WTC11 (cell line): Measurements from ENCODE around the gene PTPN12. TPM values are rescaled to one million over a fixed set of nuclear protein-coding genes. Genes with fewer than 3 reads are reported as not detected.

Experiments
- ATAC-seq: fragments of 200-7000 bp; cut with Tn5 transposase; 2 replicates; pipeline ENCODE4 v1.10.0; 2021; ENCODE audit warnings: mild to moderate bottlenecking, moderate library complexity
- CTCF ChIA-PET: fragments of 300-600 bp; sonication (Branson Sonifier 250); formaldehyde crosslinking; loops from one replicate; lab custom pipeline; 2021; ENCODE audit warnings: antibody characterized with exemption; lab: Charles Lee
- POLR2A ChIA-PET: fragments of 350-600 bp; sonication (Branson Sonifier 250); formaldehyde crosslinking; loops from one replicate; lab custom pipeline; 2021; ENCODE audit warnings: antibody characterized with exemption; lab: Charles Lee
- DNase-seq: peaks from one replicate; pipeline ENCODE4 v3.0.0; 2021; ENCODE audit warnings: low spot score
- H3K27ac Mint-ChIP-seq: 2 replicates; pipeline ENCODE4 v1.8.0; 2021; ENCODE audit warnings: mixed read lengths
- H3K27me3 Mint-ChIP-seq: 2 replicates; pipeline ENCODE4 v1.8.0; 2021; ENCODE audit warnings: low read depth, mild to moderate bottlenecking, moderate library complexity, mixed read lengths
- H3K36me3 Mint-ChIP-seq: 2 replicates; pipeline ENCODE4 v1.8.0; 2021; ENCODE audit warnings: mixed read lengths
- H3K4me1 Mint-ChIP-seq: 2 replicates; pipeline ENCODE4 v1.8.0; 2022; ENCODE audit warnings: mixed read lengths
- H3K4me3 Mint-ChIP-seq: 2 replicates; pipeline ENCODE4 v1.8.0; 2021; ENCODE audit warnings: mild to moderate bottlenecking, moderate library complexity, mixed read lengths
- H3K9me3 Mint-ChIP-seq: 2 replicates; pipeline ENCODE4 v1.8.0; 2021; ENCODE audit warnings: mixed read lengths
- ELF4 ChIP-seq: sonication (generic); formaldehyde crosslinking; IDR thresholded peaks from 2 replicates; pipeline ENCODE4 v1.8.1; 2022; ENCODE audit warnings: low read depth, mild to moderate bottlenecking, moderate library complexity, missing genetic modification reagents
- GTF2I ChIP-seq: fragments of 250-450 bp; sonication (Bioruptor Pico); conservative IDR thresholded peaks from 2 replicates; pipeline ENCODE4 v1.4.0; 2021; ENCODE audit warnings: mild to moderate bottlenecking
- JAZF1 ChIP-seq: fragments of 250-450 bp; sonication (Bioruptor Pico); IDR thresholded peaks from 2 replicates; pipeline ENCODE4 v1.9.0; 2021; ENCODE audit warnings: moderate library complexity, mild to moderate bottlenecking, inconsistent platforms
- MXD4 ChIP-seq: fragments of 250-450 bp; sonication (Bioruptor Pico); IDR thresholded peaks from 2 replicates; pipeline ENCODE4 v1.8.0; 2021; ENCODE audit warnings: mild to moderate bottlenecking, moderate library complexity, borderline replicate concordance
- NFATC4 ChIP-seq: fragments of 250-450 bp; sonication (Bioruptor Pico); IDR thresholded peaks from 2 replicates; pipeline ENCODE4 v1.9.0; 2021; ENCODE audit warnings: mild to moderate bottlenecking
- NFE2L1 ChIP-seq: sonication (generic); formaldehyde crosslinking; IDR thresholded peaks from 2 replicates; pipeline ENCODE4 v1.8.1; 2023; ENCODE audit warnings: missing genetic modification reagents
- SMAD3 ChIP-seq: sonication (generic); formaldehyde crosslinking; IDR thresholded peaks from 2 replicates; pipeline ENCODE4 v1.8.0; 2022; ENCODE audit warnings: missing genetic modification reagents, mild to moderate bottlenecking, borderline replicate concordance
- TCF7 ChIP-seq: sonication (generic); formaldehyde crosslinking; IDR thresholded peaks from 2 replicates; pipeline ENCODE4 v1.8.0; 2022; ENCODE audit warnings: mild to moderate bottlenecking, low read depth, missing genetic modification reagents, moderate library complexity
- TEAD1 ChIP-seq: sonication (generic); formaldehyde crosslinking; IDR thresholded peaks from 2 replicates; pipeline ENCODE4 v1.8.0; 2022; ENCODE audit warnings: mild to moderate bottlenecking, missing genetic modification reagents
- TEAD4 ChIP-seq: sonication (generic); formaldehyde crosslinking; IDR thresholded peaks from 2 replicates; pipeline ENCODE4 v1.8.0; 2022; ENCODE audit warnings: mild to moderate bottlenecking, missing genetic modification reagents
- TP53 ChIP-seq: sonication (generic); formaldehyde crosslinking; IDR thresholded peaks from 2 replicates; pipeline ENCODE4 v1.8.1; 2023; ENCODE audit warnings: mild to moderate bottlenecking, missing genetic modification reagents
- ZNF121 ChIP-seq: sonication (generic); formaldehyde crosslinking; IDR thresholded peaks from 2 replicates; pipeline ENCODE4 v1.8.0; 2023; ENCODE audit warnings: missing genetic modification reagents
- ZNF263 ChIP-seq: sonication (generic); formaldehyde crosslinking; IDR thresholded peaks from 2 replicates; pipeline ENCODE4 v1.8.1; 2022; ENCODE audit warnings: low read depth, mild to moderate bottlenecking, moderate library complexity, missing genetic modification reagents
- ZNF317 ChIP-seq: sonication (generic); formaldehyde crosslinking; IDR thresholded peaks from 2 replicates; pipeline ENCODE4 v1.8.1; 2023; ENCODE audit warnings: low read depth, mild to moderate bottlenecking, moderate library complexity, missing genetic modification reagents, borderline replicate concordance
- ZNF423 ChIP-seq: fragments of 250-450 bp; sonication (Bioruptor Pico); IDR thresholded peaks from 2 replicates; pipeline ENCODE4 v2.1.2; 2022; ENCODE audit warnings: mild to moderate bottlenecking, moderate library complexity
- total RNA-seq: library from RNA; stranded (reverse); gene quantifications from 3 replicates; pipeline ENCODE4 v1.2.3, GENCODE V29; 2021
- TF ChIP-seq, protein P1 (sequence below): sonication (generic); formaldehyde crosslinking; IDR thresholded peaks from 2 replicates; pipeline ENCODE4 v1.8.0; 2023; ENCODE audit warnings: missing genetic modification reagents, mild to moderate bottlenecking, borderline replicate concordance
- TF ChIP-seq, protein P2 (sequence below): sonication (generic); formaldehyde crosslinking; IDR thresholded peaks from 2 replicates; pipeline ENCODE4 v1.8.1; 2022; ENCODE audit warnings: mild to moderate bottlenecking, missing genetic modification reagents, moderate library complexity, borderline replicate concordance
- TF ChIP-seq, protein P3 (sequence below): fragments of 250-450 bp; sonication (Bioruptor Pico); IDR thresholded peaks from 2 replicates; pipeline ENCODE4 v1.9.0; 2021; ENCODE audit warnings: mild to moderate bottlenecking
- TF ChIP-seq, protein P4 (sequence below): sonication (generic); formaldehyde crosslinking; IDR thresholded peaks from 2 replicates; pipeline ENCODE4 v1.8.1; 2023; ENCODE audit warnings: mild to moderate bottlenecking, missing genetic modification reagents, moderate library complexity
- TF ChIP-seq, protein P5 (sequence below): sonication (generic); formaldehyde crosslinking; IDR thresholded peaks from 2 replicates; pipeline ENCODE4 v1.8.0; 2022; ENCODE audit warnings: missing genetic modification reagents

The PTPN12 gene
- total RNA-seq, 1 experiment from 2014 or later, result 102 TPM

DNA sequence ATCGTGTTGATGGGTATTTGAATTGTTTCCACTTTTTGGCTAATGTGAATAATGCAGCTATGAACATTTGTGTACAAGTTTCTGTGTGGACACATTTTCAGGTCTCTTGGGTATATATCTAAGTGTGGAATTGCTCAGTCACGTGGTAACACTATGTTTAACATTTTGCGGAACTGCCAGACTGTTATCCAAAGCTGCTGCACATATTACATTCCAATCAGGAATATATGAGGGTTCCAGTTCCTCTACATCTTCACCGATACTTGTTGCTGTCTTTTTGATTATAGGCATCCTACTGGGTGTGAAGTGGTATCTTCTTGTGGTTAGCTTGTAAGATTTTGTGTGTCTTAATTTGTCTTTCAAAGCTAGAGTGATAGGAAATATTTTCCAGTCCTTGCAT lies 6.8 kb downstream of the PTPN12 start:
- CTCF ChIA-PET, result no interaction called here
- H3K27ac Mint-ChIP-seq, result no peak overlapping the region

DNA sequence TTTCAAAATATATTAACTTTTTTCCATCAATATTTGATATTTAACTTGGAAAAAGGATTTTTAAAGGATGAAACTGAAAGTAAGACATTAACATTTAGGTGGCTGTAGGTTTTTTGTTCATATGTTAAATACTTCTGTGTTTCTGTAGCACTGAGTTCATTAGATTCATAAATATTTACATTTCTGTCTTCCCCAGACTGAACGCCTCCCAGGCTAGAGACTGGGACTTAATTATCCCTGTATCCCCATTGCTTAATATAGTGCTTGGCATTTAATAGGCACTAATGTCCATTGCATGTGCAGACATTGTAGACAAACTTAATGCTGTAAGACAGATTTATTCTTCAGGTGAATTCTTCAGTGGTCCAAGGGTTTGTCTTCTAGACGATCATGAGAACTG lies 7.4 kb downstream of the PTPN12 start:
- TF ChIP-seq SMAD3 (CRISPR knock-in tag), result no peak
- TF ChIP-seq ZNF317 (CRISPR knock-in tag), result no peak
- no peak for TF ChIP-seq ZNF263
- CTCF ChIA-PET, result no interaction called here

More for the DNA sequence above, 6.8 kb downstream of the PTPN12 start:
- Mint-ChIP-seq H3K27me3 (no peaks in the 10 kb centered on the region), H3K9me3 (no peaks in the 10 kb centered on the region), H3K4me3 (no peak overlapping the region), H3K36me3 (no peaks in the 10 kb centered on the region), H3K4me1 (peaks cover 73% of the 10 kb centered on the region)
- TF ChIP-seq, protein P1, sequence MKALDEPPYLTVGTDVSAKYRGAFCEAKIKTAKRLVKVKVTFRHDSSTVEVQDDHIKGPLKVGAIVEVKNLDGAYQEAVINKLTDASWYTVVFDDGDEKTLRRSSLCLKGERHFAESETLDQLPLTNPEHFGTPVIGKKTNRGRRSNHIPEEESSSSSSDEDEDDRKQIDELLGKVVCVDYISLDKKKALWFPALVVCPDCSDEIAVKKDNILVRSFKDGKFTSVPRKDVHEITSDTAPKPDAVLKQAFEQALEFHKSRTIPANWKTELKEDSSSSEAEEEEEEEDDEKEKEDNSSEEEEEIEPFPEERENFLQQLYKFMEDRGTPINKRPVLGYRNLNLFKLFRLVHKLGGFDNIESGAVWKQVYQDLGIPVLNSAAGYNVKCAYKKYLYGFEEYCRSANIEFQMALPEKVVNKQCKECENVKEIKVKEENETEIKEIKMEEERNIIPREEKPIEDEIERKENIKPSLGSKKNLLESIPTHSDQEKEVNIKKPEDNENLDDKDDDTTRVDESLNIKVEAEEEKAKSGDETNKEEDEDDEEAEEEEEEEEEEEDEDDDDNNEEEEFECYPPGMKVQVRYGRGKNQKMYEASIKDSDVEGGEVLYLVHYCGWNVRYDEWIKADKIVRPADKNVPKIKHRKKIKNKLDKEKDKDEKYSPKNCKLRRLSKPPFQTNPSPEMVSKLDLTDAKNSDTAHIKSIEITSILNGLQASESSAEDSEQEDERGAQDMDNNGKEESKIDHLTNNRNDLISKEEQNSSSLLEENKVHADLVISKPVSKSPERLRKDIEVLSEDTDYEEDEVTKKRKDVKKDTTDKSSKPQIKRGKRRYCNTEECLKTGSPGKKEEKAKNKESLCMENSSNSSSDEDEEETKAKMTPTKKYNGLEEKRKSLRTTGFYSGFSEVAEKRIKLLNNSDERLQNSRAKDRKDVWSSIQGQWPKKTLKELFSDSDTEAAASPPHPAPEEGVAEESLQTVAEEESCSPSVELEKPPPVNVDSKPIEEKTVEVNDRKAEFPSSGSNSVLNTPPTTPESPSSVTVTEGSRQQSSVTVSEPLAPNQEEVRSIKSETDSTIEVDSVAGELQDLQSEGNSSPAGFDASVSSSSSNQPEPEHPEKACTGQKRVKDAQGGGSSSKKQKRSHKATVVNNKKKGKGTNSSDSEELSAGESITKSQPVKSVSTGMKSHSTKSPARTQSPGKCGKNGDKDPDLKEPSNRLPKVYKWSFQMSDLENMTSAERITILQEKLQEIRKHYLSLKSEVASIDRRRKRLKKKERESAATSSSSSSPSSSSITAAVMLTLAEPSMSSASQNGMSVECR (CRISPR knock-in tag), result no peak
- TF ChIP-seq NFATC4 (CRISPR knock-in tag), result no peak
- no peak for TF ChIP-seq ELF4 (CRISPR knock-in tag)
- TF ChIP-seq TEAD4 (CRISPR knock-in tag), result no peak
- TF ChIP-seq, protein P2, sequence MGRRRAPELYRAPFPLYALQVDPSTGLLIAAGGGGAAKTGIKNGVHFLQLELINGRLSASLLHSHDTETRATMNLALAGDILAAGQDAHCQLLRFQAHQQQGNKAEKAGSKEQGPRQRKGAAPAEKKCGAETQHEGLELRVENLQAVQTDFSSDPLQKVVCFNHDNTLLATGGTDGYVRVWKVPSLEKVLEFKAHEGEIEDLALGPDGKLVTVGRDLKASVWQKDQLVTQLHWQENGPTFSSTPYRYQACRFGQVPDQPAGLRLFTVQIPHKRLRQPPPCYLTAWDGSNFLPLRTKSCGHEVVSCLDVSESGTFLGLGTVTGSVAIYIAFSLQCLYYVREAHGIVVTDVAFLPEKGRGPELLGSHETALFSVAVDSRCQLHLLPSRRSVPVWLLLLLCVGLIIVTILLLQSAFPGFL (CRISPR knock-in tag), result no peak
- no peak for TF ChIP-seq ZNF121 (CRISPR knock-in tag)
- no peak for TF ChIP-seq MXD4 (CRISPR knock-in tag)
- no peak for TF ChIP-seq ZNF317 (CRISPR knock-in tag)
- TF ChIP-seq ZNF423 (CRISPR knock-in tag), result no peak
- TF ChIP-seq TP53 (CRISPR knock-in tag), result no peak
- TF ChIP-seq, protein P3, sequence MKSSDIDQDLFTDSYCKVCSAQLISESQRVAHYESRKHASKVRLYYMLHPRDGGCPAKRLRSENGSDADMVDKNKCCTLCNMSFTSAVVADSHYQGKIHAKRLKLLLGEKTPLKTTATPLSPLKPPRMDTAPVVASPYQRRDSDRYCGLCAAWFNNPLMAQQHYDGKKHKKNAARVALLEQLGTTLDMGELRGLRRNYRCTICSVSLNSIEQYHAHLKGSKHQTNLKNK (CRISPR knock-in tag), result no peak
- TF ChIP-seq, protein P4, sequence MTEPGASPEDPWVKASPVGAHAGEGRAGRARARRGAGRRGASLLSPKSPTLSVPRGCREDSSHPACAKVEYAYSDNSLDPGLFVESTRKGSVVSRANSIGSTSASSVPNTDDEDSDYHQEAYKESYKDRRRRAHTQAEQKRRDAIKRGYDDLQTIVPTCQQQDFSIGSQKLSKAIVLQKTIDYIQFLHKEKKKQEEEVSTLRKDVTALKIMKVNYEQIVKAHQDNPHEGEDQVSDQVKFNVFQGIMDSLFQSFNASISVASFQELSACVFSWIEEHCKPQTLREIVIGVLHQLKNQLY, result no peak
- no peak for TF ChIP-seq JAZF1 (CRISPR knock-in tag)
- TF ChIP-seq TCF7, result no peak
- TF ChIP-seq, protein P5, sequence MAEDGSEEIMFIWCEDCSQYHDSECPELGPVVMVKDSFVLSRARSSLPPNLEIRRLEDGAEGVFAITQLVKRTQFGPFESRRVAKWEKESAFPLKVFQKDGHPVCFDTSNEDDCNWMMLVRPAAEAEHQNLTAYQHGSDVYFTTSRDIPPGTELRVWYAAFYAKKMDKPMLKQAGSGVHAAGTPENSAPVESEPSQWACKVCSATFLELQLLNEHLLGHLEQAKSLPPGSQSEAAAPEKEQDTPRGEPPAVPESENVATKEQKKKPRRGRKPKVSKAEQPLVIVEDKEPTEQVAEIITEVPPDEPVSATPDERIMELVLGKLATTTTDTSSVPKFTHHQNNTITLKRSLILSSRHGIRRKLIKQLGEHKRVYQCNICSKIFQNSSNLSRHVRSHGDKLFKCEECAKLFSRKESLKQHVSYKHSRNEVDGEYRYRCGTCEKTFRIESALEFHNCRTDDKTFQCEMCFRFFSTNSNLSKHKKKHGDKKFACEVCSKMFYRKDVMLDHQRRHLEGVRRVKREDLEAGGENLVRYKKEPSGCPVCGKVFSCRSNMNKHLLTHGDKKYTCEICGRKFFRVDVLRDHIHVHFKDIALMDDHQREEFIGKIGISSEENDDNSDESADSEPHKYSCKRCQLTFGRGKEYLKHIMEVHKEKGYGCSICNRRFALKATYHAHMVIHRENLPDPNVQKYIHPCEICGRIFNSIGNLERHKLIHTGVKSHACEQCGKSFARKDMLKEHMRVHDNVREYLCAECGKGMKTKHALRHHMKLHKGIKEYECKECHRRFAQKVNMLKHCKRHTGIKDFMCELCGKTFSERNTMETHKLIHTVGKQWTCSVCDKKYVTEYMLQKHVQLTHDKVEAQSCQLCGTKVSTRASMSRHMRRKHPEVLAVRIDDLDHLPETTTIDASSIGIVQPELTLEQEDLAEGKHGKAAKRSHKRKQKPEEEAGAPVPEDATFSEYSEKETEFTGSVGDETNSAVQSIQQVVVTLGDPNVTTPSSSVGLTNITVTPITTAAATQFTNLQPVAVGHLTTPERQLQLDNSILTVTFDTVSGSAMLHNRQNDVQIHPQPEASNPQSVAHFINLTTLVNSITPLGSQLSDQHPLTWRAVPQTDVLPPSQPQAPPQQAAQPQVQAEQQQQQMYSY (CRISPR knock-in tag), result no peak
- TF ChIP-seq TEAD1 (CRISPR knock-in tag), result no peak
- no peak for TF ChIP-seq NFE2L1
- TF ChIP-seq GTF2I, result no peak
- POLR2A ChIA-PET, result no interaction called here
- ATAC-seq, result no peak
- no peak for DNase-seq

More for the DNA sequence above, 7.4 kb downstream of the PTPN12 start:
- POLR2A ChIA-PET, result no interaction called here
- no peaks in the 10 kb centered on the region for H3K9me3 Mint-ChIP-seq
- no peak for DNase-seq
- H3K4me1 Mint-ChIP-seq, result peaks cover 73% of the 10 kb centered on the region
- no peak overlapping the region for H3K4me3 Mint-ChIP-seq
- H3K27ac Mint-ChIP-seq, result no peak overlapping the region
- no peak for ATAC-seq
- H3K27me3 Mint-ChIP-seq, result no peaks in the 10 kb centered on the region
- no peaks in the 10 kb centered on the region for H3K36me3 Mint-ChIP-seq
